Measurements from ENCODE around the gene TTC3.

TTC3 gene

DNA sequence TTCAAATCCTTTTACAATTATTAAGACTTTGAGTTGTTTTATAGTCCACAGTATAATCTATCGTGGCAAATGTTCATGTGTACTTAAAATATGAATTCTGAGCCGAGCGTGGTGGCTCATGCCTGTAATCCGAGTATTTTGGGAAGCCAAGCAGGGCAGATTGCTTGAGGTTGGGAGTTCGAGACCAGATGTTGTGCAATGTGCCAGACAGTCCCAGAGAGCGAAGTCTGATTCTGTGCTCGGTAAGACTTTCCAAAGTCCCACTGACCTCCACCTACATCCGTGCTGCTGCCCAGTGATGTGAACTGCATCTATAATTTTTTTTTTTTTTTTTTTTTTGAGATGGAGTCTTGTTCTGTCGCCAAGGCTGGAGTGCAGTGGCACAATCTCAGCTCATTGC is 141.9 kb downstream of the TTC3 start:
- Histone ChIP-seq H3K9ac (ENCODE audit: low read length) (no peak overlapping the region), H3K27me3 (replicated peaks; ENCODE audit: insufficient read depth, low read length) (no peaks in the 10 kb centered on the region), H3K27ac (ENCODE audit: low read length) (no peak overlapping the region), H3F3A (ENCODE audit: insufficient read depth, low read length) (no peaks in the 10 kb centered on the region), H3K79me2 (ENCODE audit: low read length) (no peaks in the 10 kb centered on the region), H3K4me3 (ENCODE audit: low read length) (no peak overlapping the region), H3K9me3 (replicated peaks; ENCODE audit: insufficient read depth, low read length) (no peaks in the 10 kb centered on the region), H3K36me3 (replicated peaks; ENCODE audit: insufficient read depth, low read length) (no peaks in the 10 kb centered on the region), H4K20me1 (ENCODE audit: insufficient read depth, low read length) (no peaks in the 10 kb centered on the region), H3K4me2 (ENCODE audit: low read depth, low read length) (no peak overlapping the region), H3K4me1 (ENCODE audit: low read length) (peaks cover under 1% of the 10 kb centered on the region; the same call in 1 of the 2 replicates), H3K9me2 (replicated peaks; ENCODE audit: insufficient read depth, low read length) (no peaks in the 10 kb centered on the region), H2AFZ (ENCODE audit: low read length) (no peak overlapping the region)
- no peak for DNase-seq
- TF ChIP-seq, protein P1, sequence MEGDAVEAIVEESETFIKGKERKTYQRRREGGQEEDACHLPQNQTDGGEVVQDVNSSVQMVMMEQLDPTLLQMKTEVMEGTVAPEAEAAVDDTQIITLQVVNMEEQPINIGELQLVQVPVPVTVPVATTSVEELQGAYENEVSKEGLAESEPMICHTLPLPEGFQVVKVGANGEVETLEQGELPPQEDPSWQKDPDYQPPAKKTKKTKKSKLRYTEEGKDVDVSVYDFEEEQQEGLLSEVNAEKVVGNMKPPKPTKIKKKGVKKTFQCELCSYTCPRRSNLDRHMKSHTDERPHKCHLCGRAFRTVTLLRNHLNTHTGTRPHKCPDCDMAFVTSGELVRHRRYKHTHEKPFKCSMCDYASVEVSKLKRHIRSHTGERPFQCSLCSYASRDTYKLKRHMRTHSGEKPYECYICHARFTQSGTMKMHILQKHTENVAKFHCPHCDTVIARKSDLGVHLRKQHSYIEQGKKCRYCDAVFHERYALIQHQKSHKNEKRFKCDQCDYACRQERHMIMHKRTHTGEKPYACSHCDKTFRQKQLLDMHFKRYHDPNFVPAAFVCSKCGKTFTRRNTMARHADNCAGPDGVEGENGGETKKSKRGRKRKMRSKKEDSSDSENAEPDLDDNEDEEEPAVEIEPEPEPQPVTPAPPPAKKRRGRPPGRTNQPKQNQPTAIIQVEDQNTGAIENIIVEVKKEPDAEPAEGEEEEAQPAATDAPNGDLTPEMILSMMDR (IDR thresholded peaks at IDR 0.05; ENCODE audit: low read length) = no peak
- TF ChIP-seq EZH2 (optimal IDR thresholded peaks at IDR 0.05; ENCODE audit: low read depth, low read length) (no peak), EZH2phosphoT487 (IDR thresholded peaks at IDR 0.05; ENCODE audit: low read length) (no peak)

DNA sequence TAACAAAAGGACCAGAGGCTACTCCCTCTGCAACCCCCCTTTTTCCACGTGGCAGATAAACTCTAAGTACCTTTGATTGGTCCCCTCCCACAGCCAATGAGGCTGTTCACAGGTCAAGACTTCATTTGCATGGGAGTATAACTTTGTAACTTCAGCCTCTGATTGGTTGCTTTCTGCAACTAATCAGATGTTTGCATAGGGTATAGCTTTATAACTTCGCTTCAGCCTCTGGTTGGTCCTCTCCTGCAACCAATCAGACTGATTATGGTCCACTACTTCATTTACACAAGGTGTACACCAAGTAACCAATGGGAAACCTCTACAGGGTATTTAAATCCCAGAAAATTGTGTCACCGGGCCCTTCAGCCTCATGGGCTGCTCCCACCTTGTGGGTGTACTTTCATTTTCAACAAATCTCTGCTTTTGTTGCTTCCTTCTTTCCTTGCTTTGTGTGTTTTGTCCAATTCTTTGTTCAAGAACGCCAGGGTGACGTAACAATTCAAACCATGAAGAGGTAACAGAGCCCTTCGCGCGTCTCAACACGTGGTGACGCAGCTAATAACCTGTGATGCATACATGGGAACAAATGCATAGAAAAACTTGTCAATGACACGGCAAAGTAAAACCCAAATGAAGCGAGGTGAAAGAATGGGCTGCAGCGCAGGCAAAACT is 146.8 kb downstream of the TTC3 start:
- H3K4me3 ChIP-seq (ENCODE audit: low read length) = peak overlapping the region; percentile 67
- peak overlapping the region; percentile 31; the same call in 1 of the 2 replicates for H3K9ac ChIP-seq (ENCODE audit: low read length)
- H4K20me1 ChIP-seq (ENCODE audit: insufficient read depth, low read length) = no peaks in the 10 kb centered on the region
- no peaks in the 10 kb centered on the region for H3K27me3 ChIP-seq (replicated peaks; ENCODE audit: insufficient read depth, low read length)
- peaks cover 8% of the 10 kb centered on the region; the same call in 1 of the 2 replicates for H3F3A ChIP-seq (ENCODE audit: insufficient read depth, low read length)
- TF ChIP-seq EZH2 (optimal IDR thresholded peaks at IDR 0.05; ENCODE audit: low read depth, low read length) = no peak
- TF ChIP-seq EZH2phosphoT487 (IDR thresholded peaks at IDR 0.05; ENCODE audit: low read length) = no peak
- TF ChIP-seq, protein P1 (IDR thresholded peaks at IDR 0.05; ENCODE audit: low read length) = no peak
- DNase-seq = no peak
- H3K36me3 ChIP-seq (replicated peaks; ENCODE audit: insufficient read depth, low read length) = no peaks in the 10 kb centered on the region
- H3K27ac ChIP-seq (ENCODE audit: low read length) = no peak overlapping the region
- peak overlapping the region; percentile 86 for H2AFZ ChIP-seq (ENCODE audit: low read length)
- peak overlapping the region; percentile 95 for H3K4me2 ChIP-seq (ENCODE audit: low read depth, low read length)
- H3K79me2 ChIP-seq (ENCODE audit: low read length) = no peaks in the 10 kb centered on the region
- H3K9me3 ChIP-seq (replicated peaks; ENCODE audit: insufficient read depth, low read length) = no peaks in the 10 kb centered on the region
- peaks cover 12% of the 10 kb centered on the region for H3K4me1 ChIP-seq (ENCODE audit: low read length)
- H3K9me2 ChIP-seq (replicated peaks; ENCODE audit: insufficient read depth, low read length) = no peaks in the 10 kb centered on the region

DNA sequence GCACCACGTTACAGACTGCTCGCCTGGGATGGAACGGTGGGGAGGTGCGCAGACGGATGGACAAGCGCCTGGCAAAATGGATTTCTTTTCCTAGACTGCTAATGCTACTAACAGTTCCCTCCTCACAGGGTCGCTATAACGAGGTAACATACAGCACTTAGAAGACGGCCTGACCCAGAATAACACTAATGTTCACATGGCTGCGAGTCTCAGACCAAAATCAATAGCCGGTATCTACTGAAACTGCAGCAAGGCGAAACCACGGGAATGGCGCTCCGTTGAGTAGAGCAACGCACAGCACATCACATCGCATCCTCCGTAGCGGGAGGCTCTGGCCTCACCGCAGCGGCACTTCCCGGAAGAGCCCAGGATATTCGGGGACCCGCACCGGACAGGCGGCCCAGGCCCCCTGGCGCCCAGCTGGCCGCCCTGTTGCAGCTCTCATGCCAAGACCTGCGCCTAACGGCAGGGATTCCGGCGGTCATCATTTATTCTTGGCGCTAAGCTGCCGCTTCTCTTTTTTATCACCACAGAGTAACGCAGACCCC is 147.5 kb downstream of the TTC3 start:
- Histone ChIP-seq H4K20me1 (ENCODE audit: insufficient read depth, low read length) (no peaks in the 10 kb centered on the region), H3K79me2 (ENCODE audit: low read length) (no peaks in the 10 kb centered on the region), H3K27me3 (replicated peaks; ENCODE audit: insufficient read depth, low read length) (no peaks in the 10 kb centered on the region), H3K4me2 (ENCODE audit: low read depth, low read length) (peak overlapping the region; percentile 95), H3K36me3 (replicated peaks; ENCODE audit: insufficient read depth, low read length) (no peaks in the 10 kb centered on the region), H3K27ac (ENCODE audit: low read length) (no peak overlapping the region; the same call in 1 of the 2 replicates), H3K9me2 (replicated peaks; ENCODE audit: insufficient read depth, low read length) (no peaks in the 10 kb centered on the region), H3K4me1 (ENCODE audit: low read length) (peaks cover 12% of the 10 kb centered on the region), H3F3A (ENCODE audit: insufficient read depth, low read length) (peaks cover 8% of the 10 kb centered on the region; the same call in 1 of the 2 replicates), H3K9ac (ENCODE audit: low read length) (peak overlapping the region; percentile 31; the same call in 1 of the 2 replicates), H2AFZ (ENCODE audit: low read length) (peak overlapping the region; percentile 86), H3K9me3 (replicated peaks; ENCODE audit: insufficient read depth, low read length) (no peaks in the 10 kb centered on the region), H3K4me3 (ENCODE audit: low read length) (peak overlapping the region; percentile 67)
- peak; percentile 12 for DNase-seq
- TF ChIP-seq EZH2 (optimal IDR thresholded peaks at IDR 0.05; ENCODE audit: low read depth, low read length) (no peak), EZH2phosphoT487 (IDR thresholded peaks at IDR 0.05; ENCODE audit: low read length) (no peak)
- TF ChIP-seq, protein P1 (IDR thresholded peaks at IDR 0.05; ENCODE audit: low read length) = no peak; the same call in none of the 2 replicates

Measured in MM.1S (cell line).